Inferior parietal cortex (tissue), 1 donor: ENCODE data around the gene CASP5.
"Not testable (repeated sequence)": the region's sequence is repeated elsewhere in the genome, so short reads cannot be mapped to it uniquely, and the experiment has no call there.

Source experiments
- DNase-seq: peaks from one replicate; pipeline ENCODE4 v3.0.0-alpha.2; 2016; ENCODE audit errors: extremely low spot score

Gene CASP5

DNA sequence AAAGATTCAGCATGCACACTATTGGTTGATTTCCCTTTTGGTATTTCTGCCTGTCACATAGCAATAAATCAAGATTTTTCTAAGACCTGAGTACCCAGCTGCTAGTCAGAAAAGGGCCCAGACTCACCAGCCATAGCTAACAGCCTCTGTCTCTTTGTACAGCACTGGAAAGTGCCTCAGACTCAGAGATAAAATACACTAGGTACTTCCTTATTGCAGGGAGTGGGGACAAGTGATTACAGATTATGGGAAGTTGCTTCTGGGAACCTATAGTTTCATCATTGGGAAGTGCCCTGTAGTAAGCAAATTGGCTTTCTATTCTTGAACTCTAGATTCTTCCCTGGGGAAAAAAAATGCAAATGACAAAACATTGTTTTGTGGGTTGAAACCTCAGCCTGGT lies at the start of gene CASP5:
Gene CASP5, minus strand, starts transcription at position 166 of the 400 bp plus-strand sequence. Its CDS starts 32 bp downstream, at position 134.
- no peak for DNase-seq

DNA sequence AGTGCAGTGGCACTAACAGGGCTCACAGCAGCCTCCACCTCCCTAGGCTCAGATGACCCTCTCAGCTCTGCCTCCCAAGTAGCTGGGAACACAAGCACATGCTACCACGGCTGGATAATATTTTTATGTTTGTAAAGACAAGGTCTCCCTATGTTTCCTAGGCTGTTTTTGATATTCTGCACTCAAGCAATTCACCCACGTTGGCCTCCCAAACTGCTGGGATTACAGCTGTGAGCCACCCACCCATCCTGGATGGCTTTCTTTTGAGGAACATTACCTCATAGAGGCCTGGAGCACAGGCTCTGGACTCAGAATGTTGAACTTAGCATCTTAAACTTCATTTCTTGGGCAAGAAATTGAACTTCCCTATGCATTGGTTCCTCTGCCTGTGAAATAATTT lies 49.1 kb upstream of the CASP5 start:
- DNase-seq, result not testable (repeated sequence)

DNA sequence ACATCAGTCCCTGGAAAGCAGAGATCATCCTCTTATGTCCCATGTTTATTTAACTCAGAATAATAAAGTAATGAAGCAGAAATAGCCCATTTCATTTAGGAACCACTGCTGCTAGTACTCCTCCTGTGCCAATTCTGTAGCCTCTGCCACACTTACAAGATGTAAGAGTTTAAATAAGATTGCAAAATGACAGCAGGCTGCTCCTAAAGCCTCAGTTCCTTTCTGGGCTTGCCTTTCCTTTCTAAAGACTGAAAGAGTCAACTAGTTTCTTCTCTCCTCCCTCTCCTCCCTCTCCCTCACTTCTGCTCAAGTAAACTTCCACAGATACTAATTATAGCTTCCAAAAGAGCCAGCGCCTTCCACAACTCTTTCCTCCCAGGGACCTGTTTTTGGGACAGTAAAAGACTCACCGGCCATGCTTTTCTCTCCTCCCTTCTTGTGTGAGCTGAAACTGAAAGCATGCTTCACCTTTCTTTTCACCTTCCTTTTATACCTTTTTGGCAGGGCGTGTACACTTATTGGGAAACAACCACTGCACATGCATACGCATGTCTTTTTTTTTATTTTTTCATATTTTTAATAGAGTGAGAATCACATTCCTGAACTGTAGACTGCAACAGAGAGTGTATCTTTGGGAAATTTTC lies 48.2 kb upstream of the CASP5 start:
- DNase-seq, result no peak

DNA sequence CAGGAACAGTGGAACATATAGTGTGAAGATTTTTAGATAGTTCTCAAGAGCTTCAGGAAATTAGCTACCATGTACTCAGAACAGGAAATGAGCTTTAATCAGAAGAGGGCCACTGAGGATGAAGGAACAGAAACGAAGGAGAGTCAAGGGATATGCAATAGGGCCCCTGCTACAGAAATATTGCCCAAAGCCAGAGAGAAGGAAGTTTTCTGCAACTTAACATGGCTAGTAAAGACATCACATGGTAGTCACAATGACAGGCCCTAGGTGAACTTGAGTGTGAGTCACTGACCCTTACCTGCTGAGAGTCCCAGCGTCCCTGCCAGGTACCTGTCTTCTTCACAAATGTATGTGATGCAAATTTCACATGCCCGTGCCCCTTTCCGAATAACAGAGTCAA lies 47.3 kb upstream of the CASP5 start:
- no peak for DNase-seq

DNA sequence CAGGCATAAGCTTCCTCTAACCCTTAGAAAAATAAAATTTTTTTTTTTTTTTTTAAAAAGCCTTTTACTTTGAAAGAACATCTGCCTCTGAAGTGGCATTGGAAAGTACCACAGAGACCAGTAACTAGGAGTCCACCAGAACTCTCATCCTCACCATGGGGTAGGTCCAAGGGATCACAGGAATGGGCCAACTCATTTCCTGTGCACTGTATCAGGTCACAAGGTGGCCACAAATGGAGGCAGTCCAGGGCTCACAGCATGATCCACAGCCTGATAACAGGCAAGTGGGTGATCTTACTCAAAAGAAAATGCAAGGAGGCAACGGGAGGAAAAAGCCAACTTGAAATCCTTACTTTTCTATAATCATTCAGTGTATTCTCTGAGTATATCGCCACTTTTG lies 46.8 kb upstream of the CASP5 start:
- not testable (repeated sequence) for DNase-seq

DNA sequence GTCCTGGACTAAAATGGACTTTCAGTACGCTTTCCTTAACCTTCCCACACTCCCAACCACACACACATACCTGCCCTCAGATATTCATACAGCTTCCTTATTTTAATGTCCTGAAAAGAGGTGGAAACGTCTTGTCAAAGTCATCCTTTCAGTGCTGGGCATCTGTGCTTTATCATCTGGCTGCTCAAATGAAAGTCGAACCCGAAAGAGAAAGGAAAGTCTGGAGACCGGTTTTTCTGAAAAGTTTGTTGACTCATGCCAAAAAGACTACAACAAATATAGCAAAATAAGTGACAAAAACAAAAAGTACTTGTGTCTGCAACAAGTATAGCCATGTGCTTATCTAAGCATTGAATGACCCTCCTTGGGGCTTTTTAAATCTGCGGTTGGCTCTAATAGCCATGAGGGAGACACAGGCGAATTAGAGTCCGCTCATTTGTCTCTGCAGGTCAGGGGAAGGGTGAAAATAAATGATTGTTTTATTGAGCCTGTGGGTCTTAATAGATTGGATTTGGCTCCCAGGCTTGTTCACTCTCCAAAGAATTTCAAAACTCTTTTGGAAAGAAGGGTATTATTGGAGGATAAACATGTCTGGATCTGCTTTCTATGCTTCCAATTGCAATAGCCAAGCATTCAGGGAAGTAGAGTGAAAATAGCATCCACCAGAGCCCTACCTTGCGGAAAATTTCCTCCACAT lies 40.4 kb upstream of the CASP5 start:
- not testable (repeated sequence) for DNase-seq

DNA sequence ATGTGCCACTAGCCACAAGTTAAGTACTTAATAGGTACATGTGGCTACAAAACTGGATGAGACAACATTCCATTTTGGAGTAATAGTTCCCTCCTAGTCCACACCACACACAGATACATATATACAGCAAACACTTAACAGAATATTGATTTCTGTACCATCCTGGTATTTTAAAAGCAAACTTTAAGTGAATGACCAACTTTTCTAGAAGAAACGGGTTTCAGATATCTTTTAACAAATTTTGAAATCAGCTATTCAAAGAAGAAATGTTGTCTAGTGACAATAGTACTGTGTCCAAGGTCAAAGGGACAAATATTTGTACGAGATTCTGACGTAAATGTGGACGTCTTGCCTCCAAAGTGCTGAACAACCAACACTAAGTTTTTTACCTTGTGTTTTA lies 34.5 kb upstream of the CASP5 start:
- DNase-seq, result no peak

DNA sequence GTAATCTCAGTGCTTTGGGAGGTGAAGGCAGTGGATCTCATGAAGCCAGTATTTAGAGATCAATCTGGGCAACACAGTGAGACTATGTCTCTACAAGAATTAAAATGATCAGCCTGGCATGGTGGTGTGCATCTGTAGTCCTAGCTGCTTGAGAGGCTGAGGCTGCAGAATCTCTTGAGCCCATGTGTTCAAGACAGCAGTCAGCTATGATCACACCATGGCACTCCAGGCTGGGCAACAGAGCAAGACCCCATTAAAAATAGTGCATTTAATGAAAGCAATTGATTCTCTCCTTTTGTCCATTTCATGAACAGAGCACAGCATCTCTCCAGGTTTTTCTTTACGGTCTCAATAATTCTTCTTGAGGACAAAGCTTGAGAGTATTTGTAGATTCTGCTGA lies 33.5 kb upstream of the CASP5 start:
- no peak for DNase-seq

DNA sequence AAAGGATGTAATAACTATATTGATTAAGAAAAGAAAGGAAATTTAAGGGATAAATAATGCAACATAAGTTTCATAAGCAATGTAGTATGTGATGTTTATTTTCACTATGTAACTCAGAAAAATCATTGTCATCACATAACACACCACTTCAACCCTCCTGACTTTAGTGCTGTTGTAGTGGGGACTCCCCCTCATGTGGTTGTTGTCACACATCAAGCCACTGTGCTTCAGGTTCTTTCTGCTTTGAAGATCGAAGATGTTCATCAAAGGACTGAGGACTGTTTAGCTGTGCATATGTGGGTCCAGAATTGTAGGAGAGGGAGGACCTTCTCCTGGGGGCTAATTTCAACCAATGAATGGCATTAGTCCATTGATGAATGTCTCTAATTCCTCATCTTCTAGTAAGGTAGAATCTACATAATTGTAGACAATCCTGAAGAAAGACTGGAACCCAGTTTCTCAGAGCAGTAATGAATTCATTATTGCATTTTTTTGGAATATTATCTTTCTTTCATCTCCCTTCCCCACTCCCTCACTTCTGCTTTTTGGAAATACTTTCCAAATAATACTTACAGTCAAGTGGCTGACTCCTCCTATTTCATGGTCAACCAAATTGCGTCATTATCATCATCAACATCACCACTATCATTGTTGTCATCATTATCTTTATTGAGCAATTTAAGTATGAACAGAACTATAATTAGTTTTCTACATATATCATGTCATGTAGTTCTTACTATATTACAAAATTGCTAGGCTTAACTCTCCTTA lies 31.9 kb upstream of the CASP5 start:
- no peak for DNase-seq

DNA sequence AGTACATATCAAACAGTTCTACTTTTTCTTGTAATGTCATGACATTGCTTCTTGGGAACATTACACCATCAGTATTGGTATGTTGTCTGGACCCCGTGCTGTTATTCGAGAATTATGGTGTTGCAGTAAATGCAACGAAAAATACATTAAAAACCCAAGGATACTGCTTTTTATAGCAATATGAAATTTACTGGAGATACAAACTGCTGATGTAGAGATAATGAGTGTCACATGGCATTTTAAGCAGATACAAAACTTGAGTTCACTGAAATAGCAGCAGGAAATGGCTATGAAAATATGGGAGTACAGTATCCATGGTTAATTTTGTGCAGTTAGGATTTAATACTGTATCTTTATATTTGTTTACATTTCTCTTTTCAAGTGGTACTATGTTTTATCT lies 29.5 kb upstream of the CASP5 start:
- no peak for DNase-seq

DNA sequence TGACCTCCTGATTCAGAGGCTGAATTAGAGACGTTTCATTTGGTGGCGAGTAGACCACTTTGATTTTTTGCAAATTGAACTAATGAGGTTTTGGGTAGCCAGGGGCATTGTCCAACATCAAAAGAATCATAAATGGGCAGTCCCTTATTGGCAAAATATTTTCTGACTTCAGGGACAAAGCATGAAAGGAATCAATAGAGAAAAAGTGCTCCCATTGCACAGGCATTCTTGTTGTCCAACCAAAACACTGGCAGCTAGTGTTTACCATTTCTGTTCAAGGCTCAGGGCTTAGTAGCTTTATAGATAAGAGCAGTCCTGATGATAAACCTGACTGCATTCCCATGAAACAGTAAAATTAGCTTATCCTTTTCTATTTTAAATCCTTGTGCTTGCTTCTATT lies 28.6 kb upstream of the CASP5 start:
- DNase-seq, result no peak

DNA sequence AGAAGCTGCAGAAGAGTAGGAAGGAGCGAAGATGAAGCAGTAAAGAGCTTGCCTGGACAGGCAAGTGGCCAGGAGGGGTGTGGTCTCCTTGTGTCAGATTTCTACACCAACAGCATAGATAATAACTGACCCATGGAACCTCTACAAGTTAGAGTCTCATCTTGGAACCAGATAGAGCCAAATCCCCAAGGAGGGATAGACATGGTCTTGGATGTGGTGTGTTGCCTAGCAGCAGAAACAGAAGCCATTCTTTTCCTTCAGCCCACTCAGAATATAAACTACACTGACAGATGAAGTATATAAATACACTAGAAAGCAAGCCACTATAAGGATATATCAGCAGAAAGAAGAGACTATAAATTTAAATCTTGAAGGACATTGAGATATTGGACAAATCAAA lies 26.5 kb upstream of the CASP5 start:
- DNase-seq, result no peak

DNA sequence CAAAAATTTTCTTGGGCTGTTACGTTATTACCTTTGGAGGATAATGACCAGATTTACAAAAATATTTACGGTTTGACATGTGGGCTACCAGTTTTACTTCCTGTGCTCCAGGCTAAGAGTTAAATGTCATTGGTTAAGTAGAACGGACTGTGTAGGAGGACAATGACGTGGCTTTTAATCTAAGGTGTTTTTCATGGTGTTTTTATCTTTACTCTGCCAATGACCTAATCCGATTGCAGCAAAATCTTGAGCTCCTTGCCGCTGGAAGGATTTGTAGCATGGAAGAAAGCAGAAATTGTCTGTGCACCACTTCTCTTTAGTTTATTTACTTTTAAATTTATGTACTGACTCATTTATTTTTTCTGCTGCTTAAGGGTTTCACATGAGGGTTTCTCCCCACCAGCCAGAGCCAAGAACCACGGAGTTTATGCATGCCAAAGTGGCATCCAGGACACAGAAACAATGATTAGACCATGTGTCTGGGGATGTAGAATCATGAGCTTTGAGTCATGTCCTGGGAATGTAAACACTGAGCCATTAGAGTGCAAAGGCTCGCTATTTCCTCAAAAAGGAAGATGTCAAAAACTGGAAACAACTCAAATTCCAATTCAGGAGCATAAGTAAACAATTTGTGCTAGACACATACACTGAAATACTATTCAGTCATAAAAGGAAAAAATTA lies 24.1 kb upstream of the CASP5 start:
- DNase-seq, result no peak

DNA sequence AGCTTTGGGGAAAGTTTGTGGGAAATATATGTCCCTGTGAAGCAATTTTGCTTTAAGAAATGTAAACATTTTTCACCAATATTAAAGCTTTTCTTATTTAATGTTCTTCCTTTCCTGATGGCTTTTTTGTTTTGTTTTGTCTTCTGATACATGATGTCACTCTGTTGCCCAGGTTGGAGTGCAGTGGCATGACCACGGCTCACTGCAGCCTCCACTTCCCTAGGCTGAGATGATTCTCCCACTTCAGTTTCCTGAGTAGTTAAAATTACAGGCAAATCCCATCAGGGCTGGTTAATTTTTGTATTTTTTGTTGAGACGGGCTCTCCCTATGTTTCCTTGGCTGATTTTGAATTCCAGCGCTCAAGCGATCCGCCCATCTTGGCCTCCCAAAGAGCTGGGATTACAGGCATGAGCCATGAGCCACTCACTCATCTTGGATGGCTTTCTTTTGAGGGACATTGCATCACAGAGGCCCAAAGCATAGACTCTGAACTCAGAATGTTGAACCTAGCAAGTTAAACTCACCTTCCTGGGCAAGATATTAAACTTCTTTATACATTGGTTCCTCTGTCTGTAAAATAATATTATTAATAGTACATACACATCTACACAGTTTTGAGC lies 22.8 kb upstream of the CASP5 start:
- no peak for DNase-seq

DNA sequence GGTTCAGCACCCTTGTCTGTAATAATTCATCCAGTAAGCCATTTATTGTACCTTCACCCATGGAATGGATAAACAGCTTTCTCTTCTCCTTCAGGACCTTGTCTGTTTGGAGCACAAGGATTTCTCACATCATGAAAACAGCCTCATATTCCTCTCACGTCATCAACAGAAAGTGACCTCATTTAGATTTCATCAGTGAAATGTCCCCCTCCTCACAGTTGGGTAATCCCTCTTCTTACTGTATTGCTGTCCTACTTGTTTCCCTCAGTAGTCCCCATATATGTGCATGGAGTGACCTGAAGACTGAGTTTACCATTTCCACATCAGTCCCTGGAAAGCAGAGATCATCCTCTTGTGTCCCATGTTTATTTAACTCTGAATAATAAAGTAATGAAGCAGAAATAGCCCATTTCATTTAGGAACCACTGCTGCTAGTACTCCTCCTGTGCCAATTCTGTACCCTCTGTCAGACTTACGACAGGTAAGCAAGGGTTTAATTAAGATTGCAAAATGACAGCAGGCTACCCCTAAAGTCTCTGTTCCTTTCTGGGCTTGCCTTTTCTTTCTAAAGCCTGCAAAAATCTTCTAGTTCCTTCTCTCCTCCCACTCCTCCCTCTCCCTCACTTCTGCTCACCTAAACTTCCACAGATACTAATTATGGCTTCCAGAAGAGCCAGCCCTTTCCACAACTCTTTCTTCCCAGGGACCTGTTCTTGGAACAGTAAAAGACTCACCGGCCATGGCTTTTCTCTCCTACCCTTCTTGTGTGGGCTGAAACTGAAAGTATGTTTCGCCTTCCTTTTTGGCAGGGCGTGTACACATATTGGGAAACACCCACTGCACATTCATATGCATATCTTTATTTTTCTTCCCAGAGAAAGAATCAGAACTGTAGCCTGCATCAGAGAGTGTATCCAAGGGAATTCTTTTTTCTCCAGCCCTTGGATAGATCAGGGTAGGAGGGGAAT lies 21.9 kb upstream of the CASP5 start, which contains the start of gene CARD16:
Gene CARD16, minus strand, starts transcription at position 779 of the 968 bp plus-strand sequence. Its CDS starts 38 bp downstream, at position 741.
- not testable (repeated sequence) for DNase-seq

DNA sequence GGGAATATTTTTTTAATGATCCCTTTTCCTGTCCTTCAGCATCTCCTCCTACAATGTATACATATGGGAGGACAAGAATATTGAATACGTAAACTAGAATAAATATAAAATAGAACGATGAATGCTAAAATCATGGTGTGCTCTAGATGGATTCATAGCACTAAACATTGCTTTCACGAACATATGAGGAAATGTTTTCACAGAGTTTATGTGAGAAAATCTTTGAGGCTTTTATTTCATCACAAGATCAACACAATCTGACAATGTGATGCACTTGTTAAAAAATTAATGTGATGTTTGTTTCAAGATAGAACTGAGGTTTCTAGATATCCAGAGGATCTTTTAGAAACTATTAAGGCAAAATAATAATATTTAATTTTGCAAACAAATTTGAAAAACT lies 19.2 kb upstream of the CASP5 start:
- DNase-seq, result no peak

DNA sequence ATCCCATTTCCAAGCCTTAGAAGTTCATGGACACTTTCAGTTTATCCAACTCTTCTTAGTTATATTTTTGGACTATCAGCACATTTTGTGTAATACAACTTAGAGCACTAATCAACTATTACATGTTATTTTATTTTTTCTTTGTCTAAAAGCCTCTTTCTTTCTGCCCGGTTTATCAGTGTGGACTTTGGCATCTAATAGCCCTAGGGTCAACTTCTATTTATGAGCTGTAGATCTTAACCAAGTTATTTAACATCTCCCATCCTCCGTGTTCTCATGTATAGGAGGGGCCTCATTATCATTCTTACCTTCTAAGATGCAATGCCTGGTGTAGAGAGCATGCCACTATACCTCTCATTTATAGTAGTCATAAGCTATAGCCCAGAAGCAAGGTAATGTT lies 17.7 kb upstream of the CASP5 start:
- no peak for DNase-seq

DNA sequence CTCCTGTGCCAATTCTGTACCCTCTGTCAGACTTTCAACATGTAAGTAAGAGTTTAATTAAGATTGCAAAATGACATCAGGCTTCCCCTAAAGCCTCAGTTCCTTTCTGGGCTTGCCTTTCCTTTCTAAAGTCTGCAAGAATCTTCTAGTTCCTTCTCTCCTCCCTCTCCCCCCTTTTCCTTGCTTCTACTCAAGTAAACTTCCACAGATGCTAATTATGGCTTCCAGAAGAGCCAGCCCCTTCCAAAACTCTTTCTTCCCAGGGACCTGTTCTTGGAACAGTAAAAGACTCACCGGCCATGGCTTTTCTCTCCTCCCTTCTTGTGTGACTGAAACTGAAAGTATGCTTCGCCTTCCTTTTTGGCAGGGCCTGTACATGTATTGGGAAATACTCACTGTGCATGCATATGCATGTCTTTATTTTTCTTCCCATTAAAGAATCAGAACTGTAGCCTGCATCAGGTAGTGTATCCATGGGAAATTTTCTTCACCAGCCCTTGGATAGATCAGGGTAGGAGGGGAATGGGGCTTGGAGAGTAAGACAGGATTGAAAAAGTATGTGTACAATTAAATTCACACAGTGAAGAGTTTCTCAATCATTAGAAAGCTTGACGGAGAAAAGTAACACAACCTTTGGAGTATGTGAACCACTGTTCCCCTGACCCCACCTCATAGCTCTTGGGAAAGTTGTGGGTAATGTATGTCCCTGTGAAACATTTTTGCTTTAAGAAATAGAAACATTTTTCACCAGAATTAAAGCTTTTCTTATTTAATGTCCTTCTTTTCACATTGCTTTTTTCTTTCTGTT lies 12.0 kb upstream of the CASP5 start, which contains the start of gene CASP1:
Gene CASP1, minus strand, starts transcription at position 332 of the 808 bp plus-strand sequence. Its CDS starts 31 bp downstream, at position 301.
- no peak for DNase-seq

DNA sequence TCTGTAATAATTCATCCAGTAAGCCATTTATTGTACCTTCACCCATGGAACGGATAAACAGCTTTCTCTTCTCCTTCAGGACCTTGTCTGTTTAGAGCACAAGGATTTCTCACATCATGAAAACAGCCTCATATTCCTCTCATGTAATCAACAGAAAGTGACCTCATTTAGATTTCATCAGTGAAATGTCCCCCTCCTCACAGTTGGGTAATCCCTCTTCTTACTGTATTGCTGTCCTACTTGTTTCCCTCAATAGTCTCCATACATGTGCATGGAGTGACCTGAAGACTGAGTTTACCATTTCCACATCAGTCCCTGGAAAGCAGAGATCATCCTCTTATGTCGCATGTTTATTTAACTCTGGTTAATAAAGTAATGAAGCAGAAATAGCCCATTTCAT lies 11.4 kb upstream of the CASP5 start:
- DNase-seq, result not testable (repeated sequence)
